Astrocyte of the cerebellum (primary cell): Measurements from ENCODE around the gene CHIT1.

ENCODE experiments used
- DNase-seq: peaks from one replicate; pipeline ENCODE4 v3.0.0-alpha.2; 2011; ENCODE audit warnings: low read depth
- H3K4me3 ChIP-seq: 2 replicates; pipeline ENCODE4 v1.5.1; 2011; ENCODE audit warnings: mild to moderate bottlenecking, low read depth, low read length, moderate library complexity
- in situ Hi-C: cut with HindIII; loops from 2 replicates; pipeline ENCODE4 v1.10.0; 2017; ENCODE audit warnings: low sequenced_read_pairs
- TF ChIP-seq, protein P1 (sequence below): IDR thresholded peaks from 2 replicates; pipeline ENCODE4 v1.5.1; 2012; ENCODE audit warnings: low read length, low read depth, moderate library complexity, mild to moderate bottlenecking; ENCODE audit errors: missing control alignments

The CHIT1 gene

DNA sequence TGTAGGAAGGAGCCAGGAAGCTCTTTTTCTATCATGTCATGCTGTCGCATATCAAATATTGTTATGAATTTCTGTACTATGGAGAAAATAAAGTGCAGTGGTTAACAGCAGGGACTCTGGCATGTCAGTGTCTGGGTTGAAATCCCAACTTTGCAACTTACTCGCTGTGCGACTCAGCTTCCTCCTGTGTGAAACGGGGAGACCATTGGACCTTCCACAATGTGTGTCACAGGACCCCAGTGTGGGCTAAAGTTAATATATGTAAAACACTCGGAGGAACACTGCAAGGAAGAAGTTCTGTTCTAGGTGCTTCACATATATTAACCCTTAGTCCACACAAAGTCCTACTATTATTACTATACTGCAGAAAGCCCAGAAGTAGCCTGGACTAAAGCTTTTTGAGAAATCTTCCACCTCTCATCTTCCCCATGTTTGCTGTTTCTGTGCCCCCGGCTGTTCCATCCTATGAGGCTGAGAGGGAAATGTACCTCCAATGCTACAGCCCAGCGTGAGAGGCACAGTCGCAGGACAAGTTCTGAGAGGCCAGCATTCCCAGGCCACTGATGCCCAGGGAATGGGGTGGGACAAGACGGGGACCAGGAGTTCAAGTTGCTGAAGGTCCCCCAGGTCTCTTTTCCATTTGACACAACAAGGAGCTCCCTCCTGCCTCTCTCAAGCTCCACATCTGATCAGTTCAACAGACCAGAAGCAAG, 1.9 kb downstream of the CHIT1 start:
- TF ChIP-seq, protein P1, sequence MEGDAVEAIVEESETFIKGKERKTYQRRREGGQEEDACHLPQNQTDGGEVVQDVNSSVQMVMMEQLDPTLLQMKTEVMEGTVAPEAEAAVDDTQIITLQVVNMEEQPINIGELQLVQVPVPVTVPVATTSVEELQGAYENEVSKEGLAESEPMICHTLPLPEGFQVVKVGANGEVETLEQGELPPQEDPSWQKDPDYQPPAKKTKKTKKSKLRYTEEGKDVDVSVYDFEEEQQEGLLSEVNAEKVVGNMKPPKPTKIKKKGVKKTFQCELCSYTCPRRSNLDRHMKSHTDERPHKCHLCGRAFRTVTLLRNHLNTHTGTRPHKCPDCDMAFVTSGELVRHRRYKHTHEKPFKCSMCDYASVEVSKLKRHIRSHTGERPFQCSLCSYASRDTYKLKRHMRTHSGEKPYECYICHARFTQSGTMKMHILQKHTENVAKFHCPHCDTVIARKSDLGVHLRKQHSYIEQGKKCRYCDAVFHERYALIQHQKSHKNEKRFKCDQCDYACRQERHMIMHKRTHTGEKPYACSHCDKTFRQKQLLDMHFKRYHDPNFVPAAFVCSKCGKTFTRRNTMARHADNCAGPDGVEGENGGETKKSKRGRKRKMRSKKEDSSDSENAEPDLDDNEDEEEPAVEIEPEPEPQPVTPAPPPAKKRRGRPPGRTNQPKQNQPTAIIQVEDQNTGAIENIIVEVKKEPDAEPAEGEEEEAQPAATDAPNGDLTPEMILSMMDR: no peak
- in situ Hi-C loops: loop anchor here (5.0 kb wide), 1 partner anchor 170 kb away; no protein-coding TSS in a partner anchor
- no peak overlapping the region for H3K4me3 ChIP-seq
- DNase-seq: no peak

DNA sequence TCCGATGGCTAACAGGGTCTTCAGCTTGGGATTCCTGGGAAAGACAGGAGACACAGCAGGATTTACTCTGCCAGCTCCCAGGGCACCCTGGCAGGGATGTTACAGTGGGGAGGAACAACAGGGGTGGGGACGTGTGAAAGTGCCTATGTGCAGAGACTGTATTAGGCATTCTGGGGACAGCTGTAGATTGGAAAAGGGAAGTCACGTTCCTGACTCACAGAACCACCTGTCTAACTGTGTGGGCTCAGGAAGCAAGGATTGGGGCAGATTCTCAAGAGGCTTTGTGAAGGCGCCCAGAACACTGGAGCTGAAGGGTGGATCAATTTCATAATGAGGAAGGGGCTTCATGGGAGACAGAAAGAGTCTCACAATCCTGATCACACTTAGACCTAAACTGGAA, 4.4 kb downstream of the CHIT1 start:
- TF ChIP-seq, protein P1: no peak
- no peak overlapping the region for H3K4me3 ChIP-seq
- no peak for DNase-seq
- in situ Hi-C loops: loop anchor here (5.0 kb wide), 1 partner anchor 168 kb away; no protein-coding TSS in a partner anchor

DNA sequence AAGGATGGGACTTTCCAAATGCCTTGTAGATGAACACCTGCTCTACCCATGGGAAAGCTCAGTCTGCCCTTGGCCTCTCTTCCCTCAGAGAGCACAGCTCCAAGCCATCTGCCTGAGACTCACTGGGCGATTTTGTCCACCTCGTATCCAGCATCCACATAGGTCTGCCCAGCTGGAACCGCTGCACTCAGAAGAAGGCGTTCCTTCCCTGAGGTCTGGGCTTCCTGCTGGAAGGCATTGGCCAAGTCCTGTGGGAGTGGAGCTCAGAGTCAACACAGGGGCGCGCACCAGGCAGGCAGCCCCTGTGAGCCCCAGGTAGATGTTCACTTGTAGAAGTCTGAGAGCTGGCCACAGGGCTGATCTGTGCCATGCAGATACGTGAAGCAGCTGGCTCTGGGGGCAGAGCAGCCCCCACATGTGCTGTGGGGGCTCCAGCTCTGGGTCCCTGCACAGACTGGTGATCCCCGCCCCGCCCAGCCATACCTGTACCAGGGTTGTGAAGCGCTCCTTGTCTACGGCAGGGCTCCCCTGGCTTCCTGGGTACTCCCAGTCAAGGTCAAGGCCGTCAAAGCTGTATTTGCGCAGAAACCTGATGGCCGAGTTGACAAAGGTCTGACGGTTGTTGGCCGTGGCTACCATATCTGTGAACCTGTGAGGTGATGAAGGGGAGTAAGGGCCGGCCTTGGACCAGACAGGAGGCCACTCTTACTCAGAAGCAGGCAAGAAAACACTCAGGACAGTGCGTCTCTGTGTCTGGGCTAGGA, 6.3 kb downstream of the CHIT1 start:
- in situ Hi-C loops: loop anchor here (5.0 kb wide), 1 partner anchor 101 kb away; no protein-coding TSS in a partner anchor
- TF ChIP-seq, protein P1: no peak
- DNase-seq: no peak
- H3K4me3 ChIP-seq: no peak overlapping the region

DNA sequence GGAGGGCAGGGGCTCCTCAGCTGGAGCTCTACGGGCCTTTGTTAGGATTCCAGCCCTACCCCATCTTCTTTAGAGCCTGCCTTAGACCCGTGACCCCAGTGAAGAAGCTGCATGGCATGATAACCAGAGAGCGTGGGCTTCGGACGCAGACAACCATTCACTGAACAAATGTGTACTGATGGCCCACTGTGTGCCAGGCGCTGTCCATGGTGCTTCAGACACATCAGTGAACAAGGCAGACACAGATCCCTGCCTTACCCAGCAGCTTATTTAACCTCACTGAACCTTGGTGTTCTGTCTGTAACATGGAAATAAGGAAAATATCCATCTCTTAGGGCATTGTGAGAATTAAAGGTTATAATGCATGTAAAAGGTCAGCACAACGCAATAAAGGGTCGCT, 9.5 kb downstream of the CHIT1 start:
- DNase-seq: no peak
- in situ Hi-C loops: loop anchor here (5.0 kb wide), 1 partner anchor 98 kb away; no protein-coding TSS in a partner anchor
- TF ChIP-seq, protein P1: no peak
- no peak overlapping the region for H3K4me3 ChIP-seq

DNA sequence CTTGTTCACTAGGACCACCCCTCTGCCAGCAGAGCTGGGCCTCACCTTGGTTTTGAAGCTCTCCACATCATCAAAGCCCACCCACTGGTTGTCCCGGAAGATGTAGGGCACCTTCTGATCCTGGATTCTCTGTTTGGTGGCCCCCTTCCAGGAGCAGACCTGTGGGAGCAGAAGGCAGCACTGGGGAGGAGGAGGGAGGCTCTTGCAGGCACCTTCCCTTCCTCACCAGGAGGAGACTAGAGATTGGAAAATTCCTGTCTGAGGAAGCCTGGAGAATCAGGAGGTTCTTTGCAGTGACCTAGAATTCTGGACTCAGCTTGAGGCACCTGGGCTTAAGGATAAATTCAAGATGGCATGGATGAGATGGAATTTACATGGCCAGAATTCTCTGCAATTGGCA, 10.3 kb downstream of the CHIT1 start:
- TF ChIP-seq, protein P1: no peak
- in situ Hi-C loops: no loop called here
- no peak for DNase-seq
- no peak overlapping the region for H3K4me3 ChIP-seq

DNA sequence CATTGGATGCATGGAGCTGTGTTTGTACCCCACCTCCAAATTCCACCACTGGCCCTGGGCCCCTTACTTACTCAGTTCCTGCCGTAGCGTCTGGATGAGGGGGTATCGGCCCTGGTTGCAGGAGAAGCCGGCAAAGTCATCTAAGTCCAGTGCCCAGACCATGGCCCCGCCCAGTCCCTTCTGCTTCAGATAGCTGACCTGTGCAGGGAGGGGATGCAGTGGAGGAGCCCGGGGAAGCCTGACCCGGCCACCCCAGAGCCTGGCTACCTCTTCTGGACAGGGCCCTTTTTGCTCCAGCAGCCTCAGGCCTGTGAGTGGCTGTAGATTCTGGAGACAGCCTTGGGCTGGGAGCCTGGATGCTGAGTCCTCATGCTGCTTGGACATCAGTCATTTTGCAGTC, 11.8 kb downstream of the CHIT1 start:
- no peak for DNase-seq
- no peak overlapping the region for H3K4me3 ChIP-seq
- in situ Hi-C loops: no loop called here
- TF ChIP-seq, protein P1: no peak
